ENCODE data around the gene KIAA0930.

DNA sequence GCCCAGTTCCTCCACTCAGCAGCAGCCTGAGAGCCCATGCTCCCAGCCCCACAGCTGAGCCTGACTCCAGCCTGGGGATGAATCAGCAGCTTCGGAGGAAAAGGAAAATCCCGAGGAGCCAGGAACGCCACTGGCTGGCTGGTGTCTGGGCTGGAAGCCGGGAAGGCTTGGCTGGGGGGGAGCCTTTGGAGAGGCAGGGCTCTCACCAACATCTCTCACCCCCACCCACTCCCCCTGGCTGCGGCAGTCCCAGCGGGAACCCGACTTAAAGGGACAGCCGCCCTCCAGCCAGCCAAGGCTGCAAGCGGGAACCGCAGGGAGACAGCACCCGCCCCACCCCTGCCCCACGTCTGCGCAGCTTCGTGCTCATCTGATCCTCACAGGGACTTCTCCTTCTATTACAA is 28.4 kb downstream of the KIAA0930 start:
- TF ChIP-seq, protein P1, sequence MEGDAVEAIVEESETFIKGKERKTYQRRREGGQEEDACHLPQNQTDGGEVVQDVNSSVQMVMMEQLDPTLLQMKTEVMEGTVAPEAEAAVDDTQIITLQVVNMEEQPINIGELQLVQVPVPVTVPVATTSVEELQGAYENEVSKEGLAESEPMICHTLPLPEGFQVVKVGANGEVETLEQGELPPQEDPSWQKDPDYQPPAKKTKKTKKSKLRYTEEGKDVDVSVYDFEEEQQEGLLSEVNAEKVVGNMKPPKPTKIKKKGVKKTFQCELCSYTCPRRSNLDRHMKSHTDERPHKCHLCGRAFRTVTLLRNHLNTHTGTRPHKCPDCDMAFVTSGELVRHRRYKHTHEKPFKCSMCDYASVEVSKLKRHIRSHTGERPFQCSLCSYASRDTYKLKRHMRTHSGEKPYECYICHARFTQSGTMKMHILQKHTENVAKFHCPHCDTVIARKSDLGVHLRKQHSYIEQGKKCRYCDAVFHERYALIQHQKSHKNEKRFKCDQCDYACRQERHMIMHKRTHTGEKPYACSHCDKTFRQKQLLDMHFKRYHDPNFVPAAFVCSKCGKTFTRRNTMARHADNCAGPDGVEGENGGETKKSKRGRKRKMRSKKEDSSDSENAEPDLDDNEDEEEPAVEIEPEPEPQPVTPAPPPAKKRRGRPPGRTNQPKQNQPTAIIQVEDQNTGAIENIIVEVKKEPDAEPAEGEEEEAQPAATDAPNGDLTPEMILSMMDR (IDR thresholded peaks at IDR 0.05) = peak in 2 of 4 experiments; percentile 22 to 28
- peak; percentile 45 for TF ChIP-seq POLR2AphosphoS5 (IDR thresholded peaks at IDR 0.05)
